GM12801 (cell line): ENCODE data around the gene RAD50.

Experiments used
- TF ChIP-seq, protein P1 (sequence below): IDR thresholded peaks from one replicate; pipeline ENCODE4 v1.5.1; 2011; ENCODE audit warnings: control low read depth; ENCODE audit not compliant: insufficient read length; ENCODE audit errors: extremely low read depth

The RAD50 gene

DNA sequence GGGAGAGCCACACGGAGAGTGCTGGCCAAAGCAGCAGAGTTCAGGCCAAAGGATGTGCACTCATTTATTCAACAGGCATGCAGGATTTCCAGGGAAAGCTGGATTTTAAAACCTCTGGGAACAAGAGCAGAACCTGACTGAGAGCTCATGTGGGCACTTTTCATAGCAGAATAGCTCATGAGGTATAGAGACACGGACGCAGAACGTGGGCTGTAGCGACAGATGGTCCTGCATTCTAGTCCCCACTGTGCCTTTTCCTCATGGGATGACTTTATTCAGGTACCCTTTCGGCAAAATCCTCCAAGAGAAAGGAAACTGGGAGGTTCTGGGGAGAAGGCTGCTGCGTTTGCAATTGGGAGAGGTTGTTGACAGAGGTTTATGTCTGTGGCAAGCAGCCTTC lies 122.4 kb downstream of the RAD50 start:
- TF ChIP-seq, protein P1, sequence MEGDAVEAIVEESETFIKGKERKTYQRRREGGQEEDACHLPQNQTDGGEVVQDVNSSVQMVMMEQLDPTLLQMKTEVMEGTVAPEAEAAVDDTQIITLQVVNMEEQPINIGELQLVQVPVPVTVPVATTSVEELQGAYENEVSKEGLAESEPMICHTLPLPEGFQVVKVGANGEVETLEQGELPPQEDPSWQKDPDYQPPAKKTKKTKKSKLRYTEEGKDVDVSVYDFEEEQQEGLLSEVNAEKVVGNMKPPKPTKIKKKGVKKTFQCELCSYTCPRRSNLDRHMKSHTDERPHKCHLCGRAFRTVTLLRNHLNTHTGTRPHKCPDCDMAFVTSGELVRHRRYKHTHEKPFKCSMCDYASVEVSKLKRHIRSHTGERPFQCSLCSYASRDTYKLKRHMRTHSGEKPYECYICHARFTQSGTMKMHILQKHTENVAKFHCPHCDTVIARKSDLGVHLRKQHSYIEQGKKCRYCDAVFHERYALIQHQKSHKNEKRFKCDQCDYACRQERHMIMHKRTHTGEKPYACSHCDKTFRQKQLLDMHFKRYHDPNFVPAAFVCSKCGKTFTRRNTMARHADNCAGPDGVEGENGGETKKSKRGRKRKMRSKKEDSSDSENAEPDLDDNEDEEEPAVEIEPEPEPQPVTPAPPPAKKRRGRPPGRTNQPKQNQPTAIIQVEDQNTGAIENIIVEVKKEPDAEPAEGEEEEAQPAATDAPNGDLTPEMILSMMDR: no peak

DNA sequence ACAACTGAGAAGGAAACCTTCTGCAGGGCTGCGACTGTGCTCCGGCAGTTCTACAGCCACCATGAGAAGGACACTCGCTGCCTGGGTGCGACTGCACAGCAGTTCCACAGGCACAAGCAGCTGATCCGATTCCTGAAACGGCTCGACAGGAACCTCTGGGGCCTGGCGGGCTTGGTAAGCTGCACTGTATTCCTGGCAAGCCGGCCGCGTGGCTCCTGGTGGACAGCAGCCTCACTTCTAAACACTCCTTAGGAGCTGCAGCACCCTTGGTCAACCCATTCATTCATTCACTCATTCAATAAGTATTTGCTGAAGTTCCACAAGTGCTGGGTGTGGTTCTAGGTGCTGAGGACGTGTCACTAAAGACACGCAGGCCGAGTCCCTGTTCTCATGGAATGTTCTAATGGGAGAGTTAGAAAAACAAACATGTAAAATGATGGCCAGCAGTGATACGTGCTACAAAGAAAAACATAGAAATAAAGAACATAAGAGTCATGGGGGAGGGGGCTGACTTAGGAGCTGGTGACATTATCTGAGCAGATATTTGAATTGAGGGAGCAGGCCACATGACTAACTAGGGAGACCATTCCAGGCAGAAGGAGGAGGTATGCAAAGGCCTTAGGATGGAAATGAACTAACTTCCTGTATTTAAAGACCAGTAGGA lies 123.1 kb downstream of the RAD50 start:
- TF ChIP-seq, protein P1: no peak

DNA sequence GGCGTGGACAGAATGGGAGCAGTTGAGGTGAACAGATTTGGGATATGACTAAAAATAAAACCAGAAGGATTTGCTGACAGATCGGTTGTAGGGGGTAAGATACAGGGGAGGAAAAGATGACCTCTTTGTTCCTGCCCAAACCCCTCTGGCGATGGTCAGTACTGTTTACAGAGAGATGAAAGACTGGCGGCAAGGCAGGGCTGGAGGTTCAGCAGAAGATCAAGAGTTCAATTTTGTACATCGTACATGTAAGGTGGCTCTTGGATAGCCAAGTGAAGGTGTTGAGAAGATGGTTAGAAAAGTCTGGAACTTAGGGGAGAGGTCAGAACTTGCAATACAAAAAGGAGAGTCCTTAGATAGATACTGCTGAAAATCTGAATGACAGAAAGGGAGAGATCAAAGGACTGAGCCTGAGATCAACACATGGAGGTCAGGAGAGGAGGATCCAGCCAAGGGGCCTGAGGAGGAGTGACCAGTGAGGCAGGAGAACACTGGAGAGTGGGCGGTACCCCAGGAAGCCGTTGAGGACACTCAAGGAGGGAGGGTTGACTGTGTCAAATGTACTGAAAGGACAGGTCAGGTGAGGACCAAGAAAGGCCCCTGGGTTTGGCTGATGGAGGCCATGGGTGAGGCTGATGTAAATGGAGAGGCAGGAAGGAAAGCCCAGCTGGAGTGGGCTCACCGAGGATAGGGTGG lies 124.2 kb downstream of the RAD50 start:
- TF ChIP-seq, protein P1: no peak

DNA sequence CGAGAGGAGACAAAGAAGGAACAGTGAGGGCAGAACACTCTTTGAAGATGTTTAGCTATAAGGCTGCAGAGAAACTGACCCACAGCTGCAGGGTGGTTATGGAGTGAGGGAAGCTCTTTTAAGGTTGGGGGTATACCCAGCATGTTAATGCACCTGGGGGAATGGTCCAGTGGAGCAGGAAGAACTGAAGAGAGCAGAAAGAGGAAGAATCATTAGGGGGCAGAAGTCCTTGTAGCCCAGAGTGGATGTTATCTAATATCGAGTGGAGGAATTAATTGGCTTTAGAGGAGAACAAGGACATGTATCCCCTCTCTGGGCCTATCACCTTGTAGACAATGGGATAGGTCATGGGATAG lies 124.7 kb downstream of the RAD50 start:
- TF ChIP-seq, protein P1: no peak

DNA sequence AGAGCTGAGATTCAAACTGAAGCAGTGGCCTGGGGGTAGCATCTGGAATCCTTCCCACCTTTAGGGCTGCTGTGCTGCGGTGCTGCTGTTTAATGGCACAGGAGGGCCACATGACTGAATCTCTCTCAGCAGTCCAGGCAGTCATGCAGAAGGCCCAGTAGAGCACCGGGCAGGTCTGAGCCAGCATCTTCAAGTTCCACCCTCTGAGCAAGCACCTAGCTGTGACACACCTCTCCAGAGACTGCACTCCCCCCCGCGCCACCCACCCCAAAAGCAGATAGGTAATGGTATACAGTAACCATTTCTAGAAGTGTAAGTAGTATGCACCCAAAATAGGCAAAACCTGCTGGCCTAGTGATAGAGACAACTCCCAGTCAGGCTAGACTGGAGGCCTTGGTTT lies 125.2 kb downstream of the RAD50 start:
- TF ChIP-seq, protein P1: no peak

DNA sequence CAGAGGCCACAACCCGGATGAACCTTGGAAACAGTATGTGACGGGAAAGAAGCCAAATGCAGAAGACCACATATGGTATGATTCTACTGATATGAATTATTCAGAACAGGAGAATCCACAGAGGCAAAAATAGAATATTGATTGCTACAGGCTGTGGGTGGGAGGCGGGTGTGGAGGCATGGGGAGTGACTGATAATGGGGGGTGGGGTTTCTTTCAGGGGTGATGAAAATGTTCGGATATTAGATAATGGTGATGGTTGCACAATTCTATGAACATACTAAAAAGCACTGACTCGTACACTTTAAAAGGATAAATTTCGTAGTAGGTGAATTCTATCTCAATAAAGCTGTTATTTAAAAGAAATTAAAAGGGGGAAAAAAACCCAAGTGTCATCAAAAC lies 127.7 kb downstream of the RAD50 start:
- TF ChIP-seq, protein P1: no peak

DNA sequence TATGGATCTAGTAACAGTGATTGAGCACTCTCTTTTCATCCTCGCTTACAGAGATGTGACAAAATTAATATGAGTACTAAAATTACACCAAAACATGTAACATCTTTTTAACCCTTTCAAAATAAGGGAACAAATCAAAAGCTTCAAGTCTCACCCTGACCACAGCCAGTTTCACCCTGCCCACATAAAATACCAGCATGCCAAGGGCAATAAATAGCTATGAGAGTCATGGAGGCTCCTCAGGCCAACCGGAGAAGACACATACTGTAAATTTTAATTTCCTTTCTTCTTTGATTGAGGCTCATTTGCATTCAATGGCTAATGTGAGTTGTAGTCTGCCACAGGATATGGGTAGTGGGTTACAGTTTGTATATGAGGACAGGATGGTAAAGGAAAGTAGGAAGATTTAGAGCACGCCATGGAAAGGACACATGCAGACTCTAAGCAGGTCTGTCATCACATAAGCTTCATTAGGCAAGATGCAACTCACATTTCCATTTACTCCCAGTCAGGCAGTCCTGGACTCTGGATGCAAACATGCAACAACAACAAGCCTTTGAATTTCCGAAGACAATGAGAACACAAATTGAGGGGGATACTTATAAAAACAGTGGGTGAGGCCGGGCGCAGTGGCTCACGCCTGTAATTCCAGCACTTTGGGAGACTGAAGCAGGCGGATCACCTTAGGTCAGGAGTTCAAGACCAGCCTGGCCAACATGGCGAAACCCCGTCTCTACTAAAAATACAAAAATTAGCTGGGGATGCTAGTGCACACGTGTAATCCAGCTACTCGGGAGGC lies 128.3 kb downstream of the RAD50 start:
- TF ChIP-seq, protein P1: no peak
